UCSD-AML1 (cell line): ENCODE measurements around the gene SLC37A1.

Source experiments
- DNase-seq: peaks from one replicate; lab custom pipeline; 2025; ENCODE audit not compliant: unreplicated experiment; lab: John Stamatoyannopoulos, UW

SLC37A1 gene

DNA sequence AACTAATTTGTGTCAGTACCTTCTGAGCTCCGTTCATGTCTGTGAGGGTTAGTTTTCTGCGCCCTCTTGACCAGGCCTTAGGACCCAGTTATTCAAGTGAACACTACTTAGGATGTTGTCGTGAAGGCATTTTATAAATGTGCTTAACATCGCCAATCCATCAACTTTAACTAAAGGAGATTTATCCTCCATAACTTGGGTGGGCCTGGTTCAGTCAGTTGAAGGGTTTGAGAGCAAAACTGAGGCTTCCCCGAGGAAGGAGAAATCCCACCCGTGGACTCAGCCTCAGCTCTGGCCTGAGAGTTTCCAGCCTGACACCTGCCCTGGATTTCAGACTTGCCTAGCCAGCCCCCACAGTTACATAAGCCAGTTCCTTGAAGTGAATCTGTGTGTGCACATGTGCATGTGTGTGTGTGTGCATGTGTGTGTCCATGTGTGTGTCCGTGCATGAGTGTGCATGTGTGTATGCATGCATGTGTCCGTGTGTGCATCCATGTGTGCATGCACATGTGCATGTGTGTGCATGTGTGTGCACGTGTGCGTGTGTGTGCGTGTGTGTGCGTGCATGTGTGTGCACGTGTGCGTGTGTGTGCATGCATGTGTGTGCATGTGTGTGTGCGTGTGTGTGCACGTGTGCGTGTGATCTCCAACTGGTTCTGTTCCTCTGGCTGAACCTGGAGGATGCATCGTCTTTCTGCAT, 77.7 kb downstream of the SLC37A1 start:
- no peak for DNase-seq

DNA sequence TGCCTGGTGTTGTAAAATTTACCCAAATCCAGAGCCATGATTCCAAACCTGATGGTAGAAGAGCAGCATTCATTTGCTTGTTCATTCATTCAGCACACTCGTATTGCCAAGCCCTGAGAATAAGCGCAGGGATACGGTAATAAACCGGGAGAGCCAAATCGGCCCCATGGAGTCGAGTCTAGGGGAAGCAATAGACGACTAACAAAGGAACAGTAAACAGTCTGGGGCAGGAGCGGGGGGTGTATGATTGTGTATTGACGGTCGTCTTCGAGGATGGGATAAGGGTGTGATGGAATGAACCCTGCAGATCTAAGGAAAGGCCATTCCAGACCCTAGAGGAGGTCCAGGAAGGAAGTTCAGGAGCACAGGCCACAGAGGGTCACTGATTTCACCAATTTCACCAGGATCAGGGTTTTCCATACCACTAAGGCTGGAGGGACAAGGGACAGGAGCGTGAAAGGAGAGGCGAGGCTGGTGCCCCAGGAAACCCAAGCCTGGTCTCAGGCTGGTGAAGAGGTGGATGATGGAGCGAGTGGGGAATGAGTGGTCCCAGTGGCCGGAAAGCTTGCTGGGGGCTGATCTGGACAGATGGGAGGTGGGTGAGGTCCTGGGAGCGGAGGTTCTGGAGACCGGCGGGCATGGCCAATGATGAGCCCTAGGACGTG, 78.6 kb downstream of the SLC37A1 start:
- DNase-seq: no peak

DNA sequence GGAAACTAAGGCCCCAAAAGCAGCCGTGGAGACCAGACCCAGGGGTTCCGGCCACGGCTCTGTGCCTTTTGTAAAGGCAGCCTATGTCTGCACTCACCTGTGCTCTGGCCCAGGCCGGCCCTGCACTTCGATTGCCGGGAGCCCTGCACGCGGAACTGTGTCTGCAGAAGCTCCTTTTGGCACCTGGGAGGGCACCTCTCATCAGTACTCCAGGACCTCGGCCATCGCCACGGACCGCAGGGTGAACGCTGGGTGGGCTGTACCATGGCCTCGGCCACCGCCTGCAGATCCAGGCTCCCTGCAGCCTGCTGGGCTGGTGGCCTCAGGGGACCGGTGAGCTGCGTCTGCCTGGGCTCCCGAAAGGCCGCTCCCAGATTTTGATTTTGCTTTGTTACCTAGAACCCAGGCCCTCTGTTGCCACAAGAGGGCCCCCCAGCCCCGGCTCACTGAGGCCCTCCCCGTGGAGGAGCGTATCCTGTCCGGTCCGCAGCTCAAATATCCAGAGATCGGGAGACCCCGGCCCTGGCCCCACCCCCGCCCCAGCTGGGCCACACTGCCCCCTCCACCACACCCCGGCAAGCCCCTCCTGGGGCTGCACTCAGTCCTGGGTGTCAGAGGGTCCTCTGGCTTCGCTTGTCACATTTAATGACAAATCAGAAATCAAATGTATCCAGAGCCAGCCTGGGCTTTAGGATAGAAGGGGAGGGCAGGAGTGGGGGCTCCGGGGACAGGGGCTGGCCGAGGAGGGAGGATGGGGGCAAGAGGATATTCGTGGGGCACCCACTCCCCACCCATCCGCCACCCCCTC, 79.6 kb downstream of the SLC37A1 start:
- DNase-seq: peak; percentile 69

DNA sequence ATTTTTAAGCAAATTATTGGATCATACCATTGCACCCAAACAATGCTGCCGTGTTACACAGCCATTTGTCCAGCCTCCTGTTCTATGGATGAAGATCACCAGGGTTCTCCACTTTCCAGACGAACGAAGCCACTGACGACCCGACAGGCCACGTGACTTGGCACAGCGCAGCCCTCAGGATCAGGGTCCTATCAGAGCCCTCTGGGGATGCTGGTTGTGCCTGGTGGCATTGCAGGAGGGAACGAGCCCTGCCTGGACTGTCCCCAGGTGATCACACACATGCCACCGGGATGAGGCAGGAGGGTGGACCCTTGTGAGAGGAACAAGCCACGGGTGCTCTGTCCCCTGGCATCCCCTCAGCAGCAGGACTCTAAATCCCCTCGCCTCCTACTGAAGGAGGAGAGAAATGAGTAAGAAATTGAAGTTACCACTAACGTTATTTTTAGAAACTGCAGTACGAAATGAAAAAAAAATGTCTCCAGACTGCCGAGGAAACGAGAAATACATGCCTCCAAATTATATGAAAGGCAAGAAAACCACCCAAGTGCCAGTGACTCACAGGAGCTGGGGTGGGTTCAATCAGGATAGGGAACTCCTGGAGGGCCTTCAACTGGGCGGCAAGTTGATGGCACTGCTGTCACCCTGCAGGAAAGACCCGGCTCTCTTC, 81.1 kb downstream of the SLC37A1 start:
- no peak for DNase-seq

DNA sequence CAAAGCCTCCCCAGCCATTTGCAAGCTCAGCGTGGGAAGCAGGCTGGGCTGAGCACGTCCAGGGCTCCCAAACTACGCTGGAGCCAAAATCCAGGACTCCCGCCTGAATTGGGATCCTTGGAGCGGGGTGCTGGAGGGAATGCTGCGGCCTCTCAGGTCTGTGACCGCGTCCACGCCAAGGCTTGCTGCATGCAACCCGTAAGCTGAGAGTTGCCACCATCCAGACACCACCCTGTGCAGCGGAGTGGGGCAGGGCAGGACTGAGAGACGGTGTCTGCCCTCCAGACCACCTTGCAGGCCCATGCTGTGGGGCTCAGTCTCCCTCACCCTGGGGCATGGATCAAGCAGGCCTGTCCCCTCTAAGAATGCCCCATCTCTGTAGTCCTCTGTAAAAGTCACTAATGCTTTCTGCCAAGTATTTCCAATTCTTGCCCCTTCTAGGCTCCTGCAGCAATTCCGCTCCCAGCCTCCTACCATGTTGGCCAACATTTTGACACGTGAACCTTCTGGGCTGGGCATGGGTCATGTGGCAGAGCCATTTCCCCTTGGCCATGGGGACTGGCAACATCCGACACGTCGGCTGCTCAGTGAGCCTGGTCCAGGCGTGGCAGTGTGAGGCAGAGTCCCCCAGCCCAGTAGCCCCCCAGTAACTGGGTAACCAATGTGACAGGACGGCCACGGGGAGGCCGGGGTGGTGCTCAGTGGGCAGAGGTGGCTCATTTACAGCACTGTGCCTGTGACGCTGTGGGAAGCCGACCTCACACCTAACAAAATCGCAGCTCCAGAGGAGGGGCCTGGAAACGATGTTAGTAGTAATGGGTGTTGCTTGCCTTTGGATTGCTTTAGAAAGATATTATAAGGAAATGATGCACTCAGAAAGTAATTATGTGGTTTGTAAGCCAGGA, 81.9 kb downstream of the SLC37A1 start:
- DNase-seq: no peak

DNA sequence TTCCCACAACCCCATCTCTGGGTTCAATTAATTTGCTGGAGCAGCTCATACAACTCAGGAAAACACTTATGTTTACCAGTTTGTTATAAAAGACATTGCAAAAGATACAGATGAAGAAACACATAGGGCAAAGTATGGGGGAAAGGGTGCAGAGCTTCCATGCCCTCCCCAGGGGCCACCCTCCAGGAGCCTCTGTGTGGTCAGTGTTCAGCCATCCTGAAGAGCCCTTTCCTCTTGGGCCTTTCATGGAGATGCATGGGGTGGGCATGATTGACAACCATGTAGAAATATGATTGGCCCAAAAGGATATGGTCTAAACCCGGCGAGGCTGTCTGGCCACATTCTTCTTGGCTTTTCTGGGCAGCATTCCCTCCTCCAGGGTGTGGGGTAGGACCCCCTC, 83.0 kb downstream of the SLC37A1 start:
- no peak for DNase-seq

DNA sequence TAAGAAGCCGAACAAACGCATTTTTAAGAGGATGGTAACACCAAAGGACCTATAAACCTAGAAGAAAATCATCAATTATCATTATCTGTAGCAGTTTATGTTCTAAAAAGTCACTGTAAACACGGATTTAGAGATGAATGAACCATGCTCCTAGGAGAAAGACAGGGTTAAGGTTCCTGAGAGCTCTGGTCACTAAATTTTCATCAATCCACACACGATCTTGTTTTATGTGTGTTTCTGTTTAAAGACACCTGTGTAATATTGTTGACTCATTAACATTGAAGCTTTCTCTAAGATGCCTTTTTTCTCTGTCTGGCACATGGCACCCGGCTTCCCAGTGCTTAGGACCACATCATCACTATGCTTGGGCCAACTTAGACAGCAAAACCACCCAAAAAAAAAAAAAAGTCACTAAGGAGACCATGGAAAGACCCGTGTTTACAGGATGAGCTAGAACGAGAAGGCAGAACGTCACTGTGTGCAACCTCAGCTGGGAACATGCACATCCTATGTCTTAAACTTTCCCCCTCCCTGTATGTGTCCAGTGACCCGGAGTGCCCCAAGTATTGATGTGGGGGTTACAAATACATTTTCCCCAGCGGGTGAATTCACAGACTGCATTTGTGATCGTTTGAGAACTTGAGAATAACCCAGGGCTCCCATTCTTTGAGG, 84.0 kb downstream of the SLC37A1 start:
- no peak for DNase-seq

DNA sequence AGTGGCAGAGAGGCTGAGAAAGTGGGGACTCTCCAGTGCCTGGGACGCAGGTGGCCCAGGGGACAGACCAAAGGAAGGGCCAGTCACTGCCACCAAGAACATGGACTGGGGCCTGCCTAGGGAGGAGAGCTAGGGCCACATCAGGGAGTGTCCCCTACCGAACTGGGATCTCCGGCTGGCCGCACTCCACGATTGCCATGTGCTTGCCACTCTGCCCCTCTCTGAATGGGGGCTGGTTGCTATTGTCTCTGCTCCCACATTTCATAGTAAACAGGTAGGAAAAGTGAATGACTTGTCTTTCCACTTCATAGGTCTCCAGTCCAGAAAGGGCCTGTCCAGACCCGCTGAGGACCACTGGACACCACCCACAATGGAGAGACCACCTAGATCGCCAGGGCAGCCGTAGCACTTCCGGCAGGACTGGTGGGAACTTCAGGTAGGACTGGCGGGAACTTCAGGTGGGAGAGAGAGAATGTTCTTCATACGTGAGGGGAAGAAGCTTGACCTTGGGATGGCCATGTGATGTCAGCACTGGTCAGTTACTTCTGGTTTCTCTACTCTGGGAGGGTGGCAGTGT, 84.6 kb downstream of the SLC37A1 start:
- no peak for DNase-seq

DNA sequence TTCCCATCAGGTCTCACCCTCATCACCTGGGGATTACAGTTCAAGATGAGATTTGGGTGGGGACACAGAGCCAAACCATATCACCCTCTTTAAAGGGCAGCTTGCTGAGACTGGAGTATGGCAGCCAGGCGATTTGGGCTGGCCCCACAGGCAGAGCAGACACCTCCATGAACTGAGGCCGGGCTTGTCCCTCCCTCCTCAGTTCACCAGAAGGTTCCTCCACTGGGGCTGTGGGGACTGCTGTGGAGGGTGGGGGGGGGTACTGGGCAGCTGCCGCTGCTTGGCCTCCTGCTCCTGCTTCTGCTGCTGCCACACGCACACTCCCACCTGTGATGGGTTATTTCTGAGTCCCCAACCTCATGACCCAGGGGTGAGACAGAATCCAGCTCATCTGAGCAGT, 85.8 kb downstream of the SLC37A1 start:
- no peak for DNase-seq

DNA sequence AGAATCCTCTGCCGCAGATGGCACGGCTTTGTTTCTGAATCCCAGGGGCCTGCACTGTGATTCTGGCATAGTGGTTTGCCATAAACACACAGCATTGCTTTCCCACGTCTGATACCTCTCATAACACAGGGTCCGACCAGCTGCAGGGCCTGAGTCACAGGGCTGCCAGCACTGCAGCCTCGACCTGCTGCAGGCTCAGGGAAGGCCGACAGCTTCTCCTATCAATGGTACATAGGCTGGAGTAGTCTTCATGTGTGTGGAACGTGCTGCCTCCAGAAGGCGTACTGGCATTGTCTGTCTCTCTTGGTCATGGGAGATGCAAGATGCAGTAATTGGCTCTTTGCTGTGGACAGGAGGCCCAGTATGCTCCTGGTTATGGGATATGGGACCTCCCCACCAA, 86.3 kb downstream of the SLC37A1 start:
- DNase-seq: no peak

DNA sequence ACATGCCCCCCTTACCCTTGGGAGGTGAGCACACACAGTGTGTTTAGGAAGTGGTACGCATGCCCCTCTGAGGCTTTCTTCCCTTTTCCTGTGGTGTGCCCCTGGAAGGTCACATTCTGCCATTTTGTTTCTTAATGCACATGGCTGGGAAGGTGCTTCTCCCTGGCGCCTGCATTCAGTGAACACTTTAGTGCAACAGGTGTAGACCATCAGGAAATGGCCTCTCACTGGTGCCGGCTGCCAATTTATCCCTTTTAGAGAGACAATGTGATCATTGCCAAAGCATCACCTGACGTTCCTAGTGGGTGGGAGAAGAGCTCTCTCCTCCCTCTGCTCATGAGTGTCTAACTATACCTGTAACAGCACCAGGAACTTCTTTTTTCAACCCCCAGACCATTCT, 88.0 kb downstream of the SLC37A1 start:
- DNase-seq: no peak

DNA sequence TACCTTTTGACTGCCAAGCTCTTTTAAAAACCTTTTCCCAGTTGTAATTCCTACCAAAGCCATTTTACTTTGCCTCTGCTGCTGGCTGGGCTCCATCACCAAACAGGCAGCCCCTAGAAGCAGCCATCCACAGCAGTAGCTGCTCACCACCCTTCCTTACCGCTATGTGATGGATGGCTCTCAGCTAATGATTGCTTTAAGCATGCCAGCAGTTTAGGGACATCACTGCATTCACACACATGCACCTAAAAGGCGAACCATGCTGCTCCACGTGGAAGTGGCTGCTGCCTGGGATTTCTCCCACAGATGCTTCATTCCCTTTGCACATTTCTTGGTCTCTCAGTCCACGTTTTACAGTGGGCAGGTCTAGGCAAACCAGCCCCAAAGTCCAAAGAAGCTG, 93.5 kb downstream of the SLC37A1 start:
- no peak for DNase-seq

DNA sequence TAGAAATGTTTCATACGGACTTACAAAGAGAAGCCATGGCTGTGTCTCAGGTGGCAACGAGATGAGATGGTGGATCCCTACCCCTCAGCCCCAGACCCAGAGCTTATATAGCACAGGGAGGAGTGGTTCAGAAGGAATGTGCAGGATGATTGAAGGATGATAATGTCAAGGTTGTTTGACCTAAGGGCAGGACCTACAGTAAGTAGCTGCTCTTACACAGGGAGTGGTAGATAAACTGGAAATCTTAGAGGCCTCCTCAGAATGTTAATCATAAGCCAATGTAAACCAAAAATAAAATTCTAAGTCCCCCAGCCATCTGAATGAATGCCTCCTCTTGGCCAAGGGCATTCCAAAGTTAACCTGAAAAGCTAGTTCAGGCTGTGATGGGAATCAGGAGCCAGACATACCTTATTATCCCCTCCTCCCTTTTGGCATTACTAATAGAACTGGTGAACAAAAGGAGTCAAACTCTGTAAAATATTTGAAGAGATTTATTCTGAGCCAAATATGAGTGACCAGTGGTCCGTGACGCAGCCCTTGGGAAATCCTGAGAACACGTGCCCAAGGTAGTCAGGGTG, 94.0 kb downstream of the SLC37A1 start:
- DNase-seq: no peak

DNA sequence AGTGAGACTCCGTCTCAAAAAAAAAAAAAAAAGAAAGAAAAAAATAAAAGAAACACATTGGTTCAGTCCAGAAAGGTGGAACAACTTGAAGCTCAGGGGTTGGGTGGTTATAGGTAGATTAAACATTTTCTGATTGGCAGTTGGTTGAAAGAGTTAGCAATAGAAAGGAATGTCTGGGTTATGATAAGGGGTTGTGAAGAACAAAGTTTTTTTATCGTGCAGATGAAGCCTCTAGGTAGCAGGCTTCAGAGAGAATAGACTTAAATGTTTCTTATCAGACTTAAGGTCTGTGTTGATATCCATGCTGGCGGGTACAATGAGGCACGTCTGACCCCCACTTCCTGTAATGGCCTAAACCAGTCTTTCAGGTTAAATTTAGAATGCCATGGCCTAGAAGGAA, 94.8 kb downstream of the SLC37A1 start:
- DNase-seq: no peak

DNA sequence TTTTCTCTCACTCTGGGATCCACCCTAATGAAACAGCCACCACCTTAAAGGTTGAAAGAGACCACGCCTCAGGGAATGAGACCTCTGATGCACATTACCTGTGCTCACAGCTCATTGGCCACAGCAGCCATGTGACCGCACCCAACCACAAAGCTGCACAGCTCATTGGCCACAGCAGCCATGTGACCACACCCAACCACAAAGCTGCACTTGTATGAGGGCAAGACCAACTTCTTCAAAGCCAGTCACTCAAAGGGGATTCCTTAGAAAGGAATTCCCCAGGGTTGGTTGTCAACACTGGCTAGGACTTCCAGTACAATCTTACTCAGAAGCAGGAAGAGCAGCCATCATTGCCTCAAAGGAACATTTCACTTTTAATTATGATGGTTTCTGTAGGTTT, 96.2 kb downstream of the SLC37A1 start:
- DNase-seq: no peak

DNA sequence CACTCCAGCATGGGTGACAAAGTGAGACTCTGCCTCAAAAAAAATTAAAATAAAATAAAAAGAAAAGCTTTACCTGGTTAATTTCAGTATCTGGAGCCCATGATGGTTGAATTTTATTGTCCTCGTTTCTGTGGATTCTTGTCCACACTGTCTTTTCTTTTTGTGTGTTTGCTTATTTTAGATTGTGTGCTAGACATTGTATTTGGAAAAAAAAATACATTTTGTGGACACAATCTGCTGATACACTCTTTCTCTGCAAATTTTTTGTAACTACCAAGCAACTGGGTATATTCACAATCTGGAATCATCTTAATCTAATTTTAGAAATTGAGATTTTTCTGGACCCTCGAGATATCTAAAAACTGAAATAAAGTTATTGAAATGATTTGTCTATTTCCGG, 98.2 kb downstream of the SLC37A1 start:
- DNase-seq: no peak

DNA sequence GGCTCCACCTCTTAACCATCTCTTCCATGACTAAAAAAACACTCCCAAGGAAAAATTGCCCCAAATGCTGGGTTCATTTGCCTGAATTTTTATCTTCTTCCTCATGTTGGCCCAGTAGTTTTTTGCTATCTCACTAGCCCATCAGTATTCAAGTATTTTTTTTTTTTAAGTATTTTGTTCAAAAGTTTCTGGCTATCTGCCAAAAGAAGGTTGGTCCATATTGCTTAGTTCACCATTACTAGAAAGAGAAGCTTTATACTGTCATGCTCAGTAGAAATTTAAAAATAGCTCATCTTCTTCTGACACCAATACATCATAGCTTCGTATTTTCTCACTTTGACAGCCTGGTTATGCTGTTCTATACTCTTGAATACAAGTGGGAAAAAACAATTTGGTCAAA, 98.7 kb downstream of the SLC37A1 start:
- no peak for DNase-seq

DNA sequence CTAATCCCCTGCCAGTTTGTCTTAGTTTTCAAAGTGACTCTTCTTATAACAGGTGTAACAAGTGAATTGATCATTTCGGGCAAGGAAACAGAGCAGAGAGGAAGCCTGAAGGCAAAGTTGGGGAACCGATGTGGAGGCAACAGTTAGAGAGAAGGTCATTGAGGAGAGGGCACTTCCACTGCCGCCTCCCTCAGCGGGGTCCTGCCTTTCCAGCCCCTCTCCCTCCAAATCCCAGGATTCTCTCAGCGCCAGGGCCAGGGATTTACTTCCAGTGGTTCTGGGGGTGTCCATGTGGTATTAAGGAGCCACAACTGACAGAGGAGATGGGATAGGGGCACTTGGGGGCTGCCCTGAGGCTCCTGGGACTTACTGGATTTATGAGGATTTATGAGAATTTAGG, 100.1 kb downstream of the SLC37A1 start:
- DNase-seq: no peak

DNA sequence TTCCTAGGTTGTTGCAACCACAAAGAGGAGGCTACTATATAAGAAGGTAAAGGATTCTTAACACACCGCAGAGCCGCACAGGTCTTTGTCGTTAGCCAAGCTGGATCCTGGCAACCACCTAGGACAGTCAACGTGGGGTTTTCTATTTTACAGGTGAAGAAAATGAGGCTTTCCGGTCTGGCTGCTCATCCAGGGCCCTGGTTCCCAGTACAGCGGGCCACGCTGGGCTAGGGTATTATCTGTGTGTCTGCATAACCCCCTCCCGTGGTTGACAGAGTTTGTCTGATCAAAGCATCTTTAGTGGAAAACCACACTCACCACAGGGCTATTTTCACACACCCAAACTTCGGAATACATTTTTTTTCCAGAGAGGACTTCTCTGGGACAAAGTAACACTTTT, 100.7 kb downstream of the SLC37A1 start:
- DNase-seq: no peak
